ENCODE results near the gene BACE2. TPM values are rescaled to one million over a fixed set of nuclear protein-coding genes. Genes with fewer than 3 reads are reported as not detected.

Gene BACE2
- total and polyA plus RNA-seq, 2 of the 4 experiments (the other 2 are of a cell fraction) = 17.0 to 35.5 TPM

DNA sequence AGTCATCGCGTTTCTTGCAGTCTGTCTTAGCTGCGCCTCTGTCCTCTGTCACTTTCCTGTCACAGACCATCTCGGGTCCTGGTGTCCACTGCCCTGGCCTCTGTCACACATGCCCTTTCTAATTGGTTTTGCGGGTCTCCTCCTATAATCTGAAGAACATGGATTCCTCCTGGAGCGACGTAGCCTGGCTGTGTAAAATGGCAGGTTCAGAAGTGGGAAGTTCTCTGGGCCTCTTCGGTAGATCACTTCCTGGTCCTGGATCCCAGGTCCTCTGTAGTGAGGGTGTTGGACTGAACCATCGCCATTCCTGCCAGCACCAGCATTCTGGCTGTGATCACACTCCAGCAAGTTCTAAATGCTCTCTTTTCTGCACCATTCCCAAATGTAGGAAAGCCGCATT lies 149.5 kb downstream of the BACE2 start:
- Histone ChIP-seq H3K56ac (ENCODE audit: extremely low read depth, insufficient read depth, low read length) (no peak overlapping the region), H2BK5ac (ENCODE audit: low read depth, low read length, poor library complexity, severe bottlenecking) (no peak overlapping the region), H3K23ac (ENCODE audit: low read depth, low read length) (no peak overlapping the region), H4K91ac (ENCODE audit: insufficient read depth, low read depth, low read length) (no peak overlapping the region), H3K9ac (ENCODE audit: low read depth, low read length) (no peak overlapping the region), H3K27me3 (ENCODE audit: control insufficient read depth, insufficient read depth, low read length) (peaks cover 42% of the 10 kb centered on the region), H2AK5ac (ENCODE audit: low read depth, low read length) (no peak overlapping the region), H3K9me3 (ENCODE audit: control insufficient read depth, insufficient read depth, low read length) (no peaks in the 10 kb centered on the region), H3K36me3 (ENCODE audit: control insufficient read depth, insufficient read depth, low read length) (no peaks in the 10 kb centered on the region), H2AK9ac (replicated peaks; ENCODE audit: low read depth, low read length, poor library complexity) (no peak overlapping the region), H4K20me1 (ENCODE audit: insufficient read depth, low read length) (no peaks in the 10 kb centered on the region), H3K4ac (ENCODE audit: low read depth, low read length) (no peak overlapping the region), H4K8ac (ENCODE audit: low read depth in 2 of 2, low read length in 2 of 2) (no peak overlapping the region), H3K27ac (ENCODE audit: insufficient read depth, low read length) (no peak overlapping the region), H2BK20ac (ENCODE audit: low read depth, low read length) (no peak overlapping the region), H4K5ac (ENCODE audit: low read depth, low read length) (no peak overlapping the region), H3K18ac (ENCODE audit: low read depth, low read length) (no peak overlapping the region), H3K4me1 (ENCODE audit: control insufficient read depth, insufficient read depth, low read length) (no peaks in the 10 kb centered on the region), H2BK15ac (ENCODE audit: low read depth, low read length) (no peak overlapping the region), H3K9me1 (ENCODE audit: insufficient read depth, low read length) (no peaks in the 10 kb centered on the region), H3K4me3 (ENCODE audit: insufficient read depth, low read depth, low read length) (no peak overlapping the region), H2BK120ac (ENCODE audit: low read depth, low read length) (no peak overlapping the region), H3K4me2 (ENCODE audit: low read depth, low read length) (no peak overlapping the region), H2AFZ (replicated peaks; ENCODE audit: low read length, poor library complexity) (no peak overlapping the region), H3K14ac (replicated peaks; ENCODE audit: low read depth, low read length) (no peak overlapping the region), H3K79me1 (ENCODE audit: low read depth in 1 of 2, low read length in 2 of 2) (no peaks in the 10 kb centered on the region)
- ATAC-seq (ENCODE audit: low read depth) = no peak
- 28% methylated on average over 2 of the region's 10 CpGs; no CpG with 5 or more reads in 1 of the 2 experiments for WGBS, 2 experiments (ENCODE audit: extremely low coverage in 2 of 2, insufficient read length in 1 of 2)
- in situ Hi-C loops (cut with MboI; ENCODE audit: low sequenced_read_pairs) (no loop called here), intact Hi-C loops (cut with micrococcal nuclease) (no loop called here), dilution Hi-C loops (cut with HindIII; ENCODE audit: low sequenced_read_pairs, unreplicated experiment) (no loop called here)
- DNase-seq = no peak
- no peak for TF ChIP-seq CEBPB (IDR thresholded peaks at IDR 0.05; ENCODE audit: low read depth, low read length)
- CTCF ChIA-PET = no interaction called here
- POLR2A ChIA-PET (ENCODE audit: unreplicated experiment) = no interaction called here
- BruUV-seq (replicated peaks) = no TSS peak

Data from IMR-90 (cell line).